ENCODE data around the gene PAN2. TPM values are rescaled to one million over a fixed set of nuclear protein-coding genes. Genes with fewer than 3 reads are reported as not detected.

The PAN2 gene
- total RNA-seq, 4 donors from 2014 or later = 45.2 to 206 (median 58.0) TPM

GRCh38 chr12:56282579-56282978 lies 51.2 kb downstream of the PAN2 start:
- DNase-seq = no peak
- no peaks in the 10 kb centered on the region for H3K9me3 ChIP-seq
- TF ChIP-seq POLR2AphosphoS5 (IDR thresholded peaks at IDR 0.05) (no peak), EP300 (IDR thresholded peaks at IDR 0.05; ENCODE audit: low read depth) (no peak), CTCF (IDR thresholded peaks at IDR 0.05) (no peak), POLR2A (IDR thresholded peaks at IDR 0.05) (no peak)
- in situ Hi-C loops (cut with MboI; ENCODE audit: low pct_ligation_motif_present in 1 of 4, low pct_unique_long_range_greater_than_20kb in 1 of 4, low sequenced_read_pairs in 3 of 4) = no loop called here
- no peaks in the 10 kb centered on the region for H3K27me3 ChIP-seq
- no peaks in the 10 kb centered on the region for H3K4me1 ChIP-seq
- WGBS, 2 donors (ENCODE audit: low coverage in 1 of 2) = 92 to 94% methylated on average over 2 of the region's 2 CpGs
- intact Hi-C loops (cut with DNase I; ENCODE audit: low total_unique reads) = no loop called here
- H3K4me3 ChIP-seq = no peak overlapping the region
- peaks cover 0 to 76% (median 31%) of the 10 kb centered on the region in 4 donors for H3K36me3 ChIP-seq
- peak overlapping the region in 2 of 4 donors; percentile 30 to 37 for H3K27ac ChIP-seq

GRCh38 chr12:56282030-56282429 lies 51.8 kb downstream of the PAN2 start:
- WGBS, 2 donors (ENCODE audit: low coverage in 1 of 2) = 58 to 66% methylated on average over 4 to 6 of the region's 6 CpGs
- intact Hi-C loops (cut with DNase I; ENCODE audit: low total_unique reads) = no loop called here
- Histone ChIP-seq H3K9me3 (no peaks in the 10 kb centered on the region), H3K4me1 (no peaks in the 10 kb centered on the region), H3K27me3 (no peaks in the 10 kb centered on the region), H3K36me3 (peaks cover 0 to 77% (median 33%) of the 10 kb centered on the region in 4 donors), H3K4me3 (no peak overlapping the region), H3K27ac (peak overlapping the region in 3 of 4 donors; percentile 14 to 37 (median 30))
- no peak for TF ChIP-seq CTCF (IDR thresholded peaks at IDR 0.05)
- no peak for TF ChIP-seq POLR2AphosphoS5 (IDR thresholded peaks at IDR 0.05)
- no peak for TF ChIP-seq EP300 (IDR thresholded peaks at IDR 0.05; ENCODE audit: low read depth)
- no peak for TF ChIP-seq POLR2A (IDR thresholded peaks at IDR 0.05)
- in situ Hi-C loops (cut with MboI; ENCODE audit: low pct_ligation_motif_present in 1 of 4, low pct_unique_long_range_greater_than_20kb in 1 of 4, low sequenced_read_pairs in 3 of 4) = no loop called here
- no peak for DNase-seq

GRCh38 chr12:56280849-56281248 lies 53.0 kb downstream of the PAN2 start:
- H3K36me3 ChIP-seq = peaks cover 0 to 80% (median 39%) of the 10 kb centered on the region in 4 donors
- intact Hi-C loops (cut with DNase I; ENCODE audit: low total_unique reads) = no loop called here
- no peak overlapping the region for H3K4me3 ChIP-seq
- H3K27me3 ChIP-seq = no peaks in the 10 kb centered on the region
- DNase-seq = no peak
- no peak for TF ChIP-seq CTCF (IDR thresholded peaks at IDR 0.05)
- H3K9me3 ChIP-seq = no peaks in the 10 kb centered on the region
- in situ Hi-C loops (cut with MboI; ENCODE audit: low pct_ligation_motif_present in 1 of 4, low pct_unique_long_range_greater_than_20kb in 1 of 4, low sequenced_read_pairs in 3 of 4) = no loop called here
- H3K4me1 ChIP-seq = no peaks in the 10 kb centered on the region
- no peak overlapping the region for H3K27ac ChIP-seq

- DNase-seq = no peak
- Histone ChIP-seq H3K36me3 (peaks cover 3 to 88% (median 45%) of the 10 kb centered on the region in 4 donors), H3K27me3 (no peaks in the 10 kb centered on the region), H3K4me1 (no peaks in the 10 kb centered on the region), H3K4me3 (no peak overlapping the region), H3K27ac (no peak overlapping the region), H3K9me3 (no peaks in the 10 kb centered on the region)
- WGBS, 2 donors (ENCODE audit: low coverage in 1 of 2) = 93 to 100% methylated on average over 2 to 3 of the region's 3 CpGs
- TF ChIP-seq CTCF (IDR thresholded peaks at IDR 0.05) (no peak), EP300 (IDR thresholded peaks at IDR 0.05; ENCODE audit: low read depth) (no peak), POLR2A (IDR thresholded peaks at IDR 0.05) (no peak)
- intact Hi-C loops (cut with DNase I; ENCODE audit: low total_unique reads) (no loop called here), in situ Hi-C loops (cut with MboI; ENCODE audit: low pct_ligation_motif_present in 1 of 4, low pct_unique_long_range_greater_than_20kb in 1 of 4, low sequenced_read_pairs in 3 of 4) (no loop called here)
Observed at GRCh38 chr12:56278905-56279304, 54.9 kb downstream of the PAN2 start.
